ENCODE results near the gene ZNF678.
A peak's percentile ranks its signal among the peaks of the same experiment; 100 is the strongest.

ZNF678 gene

GRCh38 chr1:227563324-227564201 is at the start of gene ZNF678:
ZNF678 (plus strand) TSS chr1:227563556; CDS start chr1:227650992, 87,436 bp downstream.
- peak within 1 kb of the TSS; percentile 81 for H3K4me3 ChIP-seq (ENCODE audit: low read length)
- H3K4me2 ChIP-seq (ENCODE audit: low read length): peak within 1 kb of the TSS; percentile 88
- H3K9me3 ChIP-seq (ENCODE audit: insufficient read depth, low read length): 0 out of 2 replicates have a peak, but pooled peaks cover 3% of the 10 kb centered on the region
- TF ChIP-seq EZH2phosphoT487 (IDR thresholded peaks at IDR 0.05; ENCODE audit: low read depth): no peak
- TF ChIP-seq CTCF (IDR thresholded peaks at IDR 0.05; ENCODE audit: low read depth, low read length): no peak
- H3K27ac ChIP-seq (ENCODE audit: low read length): peak within 1 kb of the TSS; percentile 73
- H3K4me1 ChIP-seq (ENCODE audit: low read length): peaks cover 9% of the 10 kb centered on the region
- peak within 1 kb of the TSS; percentile 84 for H3K9ac ChIP-seq (ENCODE audit: low read length)
- no peaks in the 10 kb centered on the region for H4K20me1 ChIP-seq (ENCODE audit: insufficient read depth, low read length)
- peaks cover 23% of the 10 kb centered on the region for H3K36me3 ChIP-seq (replicated peaks; ENCODE audit: low read depth, low read length)
- H2AFZ ChIP-seq (ENCODE audit: low read depth, low read length): peak within 1 kb of the TSS; percentile 96
- no peaks in the 10 kb centered on the region for H3K27me3 ChIP-seq (ENCODE audit: low read depth, low read length)
- peaks cover 36% of the 10 kb centered on the region for H3K79me2 ChIP-seq (ENCODE audit: low read length)

- Histone ChIP-seq H3K27ac (ENCODE audit: low read length) (no peak overlapping the region), H3K9me3 (ENCODE audit: insufficient read depth, low read length) (no peaks in the 10 kb centered on the region), H3K27me3 (ENCODE audit: low read depth, low read length) (0 out of 2 replicates have a peak, but pooled peaks cover 5% of the 10 kb centered on the region), H3K4me3 (ENCODE audit: low read length) (no peak overlapping the region), H3K36me3 (replicated peaks; ENCODE audit: low read depth, low read length) (no peaks in the 10 kb centered on the region), H4K20me1 (ENCODE audit: insufficient read depth, low read length) (no peaks in the 10 kb centered on the region), H3K79me2 (ENCODE audit: low read length) (no peaks in the 10 kb centered on the region), H2AFZ (ENCODE audit: low read depth, low read length) (no peak overlapping the region), H3K4me2 (ENCODE audit: low read length) (no peak overlapping the region), H3K9ac (ENCODE audit: low read length) (no peak overlapping the region), H3K4me1 (ENCODE audit: low read length) (peaks cover 5% of the 10 kb centered on the region; the same call in 1 of the 2 replicates)
- TF ChIP-seq EZH2phosphoT487 (IDR thresholded peaks at IDR 0.05; ENCODE audit: low read depth) (no peak), CTCF (IDR thresholded peaks at IDR 0.05; ENCODE audit: low read depth, low read length) (no peak)
Observed at GRCh38 chr1:227518876-227519275, 44.5 kb upstream of the ZNF678 start.

- H4K20me1 ChIP-seq (ENCODE audit: insufficient read depth, low read length): no peaks in the 10 kb centered on the region
- TF ChIP-seq CTCF (IDR thresholded peaks at IDR 0.05; ENCODE audit: low read depth, low read length) (no peak), EZH2phosphoT487 (IDR thresholded peaks at IDR 0.05; ENCODE audit: low read depth) (no peak)
- no peaks in the 10 kb centered on the region for H3K79me2 ChIP-seq (ENCODE audit: low read length)
- H3K9ac ChIP-seq (ENCODE audit: low read length): no peak overlapping the region
- no peak overlapping the region for H2AFZ ChIP-seq (ENCODE audit: low read depth, low read length)
- H3K27ac ChIP-seq (ENCODE audit: low read length): no peak overlapping the region
- no peak overlapping the region for H3K4me3 ChIP-seq (ENCODE audit: low read length)
- H3K36me3 ChIP-seq (replicated peaks; ENCODE audit: low read depth, low read length): no peaks in the 10 kb centered on the region
- H3K4me1 ChIP-seq (ENCODE audit: low read length): no peaks in the 10 kb centered on the region
- no peaks in the 10 kb centered on the region for H3K9me3 ChIP-seq (ENCODE audit: insufficient read depth, low read length)
- no peak overlapping the region for H3K4me2 ChIP-seq (ENCODE audit: low read length)
- no peaks in the 10 kb centered on the region for H3K27me3 ChIP-seq (ENCODE audit: low read depth, low read length)
Observed at GRCh38 chr1:227521782-227522181, 41.6 kb upstream of the ZNF678 start.

GRCh38 chr1:227526524-227526923 is 36.8 kb upstream of the ZNF678 start:
- Histone ChIP-seq H2AFZ (ENCODE audit: low read depth, low read length) (no peak overlapping the region), H3K4me3 (ENCODE audit: low read length) (no peak overlapping the region), H3K27me3 (ENCODE audit: low read depth, low read length) (no peaks in the 10 kb centered on the region)

More at GRCh38 chr1:227526524-227526923, 36.8 kb upstream of the ZNF678 start:
- TF ChIP-seq CTCF (IDR thresholded peaks at IDR 0.05; ENCODE audit: low read depth, low read length): no peak
- TF ChIP-seq EZH2phosphoT487 (IDR thresholded peaks at IDR 0.05; ENCODE audit: low read depth): no peak
- Histone ChIP-seq H3K4me1 (ENCODE audit: low read length) (no peaks in the 10 kb centered on the region), H4K20me1 (ENCODE audit: insufficient read depth, low read length) (no peaks in the 10 kb centered on the region), H3K36me3 (replicated peaks; ENCODE audit: low read depth, low read length) (no peaks in the 10 kb centered on the region), H3K9me3 (ENCODE audit: insufficient read depth, low read length) (no peaks in the 10 kb centered on the region), H3K27ac (ENCODE audit: low read length) (no peak overlapping the region), H3K9ac (ENCODE audit: low read length) (no peak overlapping the region), H3K79me2 (ENCODE audit: low read length) (no peaks in the 10 kb centered on the region), H3K4me2 (ENCODE audit: low read length) (no peak overlapping the region)

Measured in OCI-LY3 (cell line).